NCI-H69 (cell line): ENCODE results near the gene TMEM94.

Experiments
- DNase-seq: peaks from one replicate; lab custom pipeline; 2025; lab: John Stamatoyannopoulos, UW

Gene TMEM94

GRCh38 chr17:75498039-75498725, 41.7 kb downstream of the TMEM94 start:
- no peak for DNase-seq

GRCh38 chr17:75498726-75499213, 42.3 kb downstream of the TMEM94 start:
- DNase-seq, result no peak

DNA sequence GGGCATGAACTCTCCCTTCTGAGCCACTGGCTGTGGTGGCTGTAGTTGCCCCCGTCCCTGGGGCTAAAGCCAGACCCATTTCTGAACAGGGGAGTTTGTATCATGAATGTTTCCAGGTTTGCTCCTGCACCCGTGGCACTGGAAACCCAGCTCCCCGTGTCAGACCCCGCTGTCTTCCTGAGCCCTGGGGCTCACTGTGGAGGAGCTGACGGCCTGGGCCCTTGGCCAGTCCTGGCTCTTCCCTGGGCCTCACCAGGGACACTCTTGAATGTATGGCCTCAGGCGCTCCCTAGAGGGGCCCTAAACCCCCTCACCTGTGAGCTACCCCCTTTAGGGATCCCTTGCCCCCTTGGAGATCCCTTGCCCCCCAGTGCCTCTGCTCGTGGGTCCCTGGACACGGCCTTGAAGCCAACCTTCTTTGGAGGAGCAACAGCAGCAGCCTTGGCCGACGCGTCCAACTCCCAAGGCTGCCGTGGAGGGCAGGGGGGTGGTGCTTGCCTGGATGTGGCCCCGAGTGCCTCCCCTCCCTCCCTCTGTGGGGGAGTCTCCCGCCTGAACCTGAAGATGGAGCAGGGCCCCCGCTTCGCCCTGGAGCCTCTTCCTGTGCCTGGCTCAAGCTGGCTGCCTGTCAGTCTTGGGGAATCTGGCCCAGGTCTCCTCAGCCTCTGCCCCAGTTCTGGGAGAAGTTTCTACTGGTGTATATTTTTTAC, 43.0 kb downstream of the TMEM94 start:
- no peak for DNase-seq

DNA sequence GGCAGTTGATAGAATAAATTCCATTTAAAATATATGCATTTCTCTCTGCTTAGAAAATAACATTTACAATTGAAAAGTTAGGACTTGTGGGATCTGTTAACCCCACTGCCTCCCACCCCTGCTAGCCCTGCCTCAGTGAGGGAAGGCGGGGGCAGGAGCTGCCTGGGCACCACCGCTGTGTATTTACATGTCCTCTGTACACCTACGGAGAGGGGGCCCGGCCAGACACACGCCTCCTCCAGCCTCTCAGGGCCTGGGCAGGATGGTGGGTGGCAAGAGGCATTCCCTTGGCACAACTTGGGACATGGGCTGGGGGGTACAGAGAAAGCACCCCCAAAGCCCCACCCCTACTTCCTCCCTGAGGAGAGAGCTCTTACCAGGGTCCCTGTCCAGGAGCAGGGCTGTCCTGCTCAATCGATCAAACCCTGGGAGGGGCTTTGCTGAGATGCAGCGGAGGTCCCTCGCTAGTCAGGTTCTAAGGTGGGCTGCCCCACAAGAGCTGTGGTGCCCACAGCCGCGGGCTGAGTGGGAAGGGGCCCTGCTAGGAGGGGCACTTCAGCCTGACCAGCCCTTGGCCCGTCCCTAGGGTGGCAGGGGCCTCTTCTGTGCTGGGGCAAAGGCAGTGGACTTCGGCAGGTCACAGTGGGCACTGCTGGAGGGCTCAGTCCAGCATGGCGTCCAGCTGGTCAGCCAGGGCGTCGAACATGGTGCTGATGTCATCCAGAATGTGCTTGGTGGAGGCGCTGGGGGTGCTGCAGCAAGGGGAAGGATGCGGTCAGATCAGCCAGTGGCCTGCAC, 44.2 kb downstream of the TMEM94 start:
- no peak for DNase-seq

- DNase-seq, result no peak
Observed at GRCh38 chr17:75501378-75502071, 45.1 kb downstream of the TMEM94 start.

GRCh38 chr17:75502072-75502720, 45.8 kb downstream of the TMEM94 start:
- DNase-seq, result no peak

GRCh38 chr17:75502721-75503329, 46.4 kb downstream of the TMEM94 start:
- DNase-seq, result no peak

GRCh38 chr17:75503337-75503950, 47.0 kb downstream of the TMEM94 start:
- DNase-seq, result no peak

GRCh38 chr17:75503976-75504346, 47.5 kb downstream of the TMEM94 start:
- no peak for DNase-seq

DNA sequence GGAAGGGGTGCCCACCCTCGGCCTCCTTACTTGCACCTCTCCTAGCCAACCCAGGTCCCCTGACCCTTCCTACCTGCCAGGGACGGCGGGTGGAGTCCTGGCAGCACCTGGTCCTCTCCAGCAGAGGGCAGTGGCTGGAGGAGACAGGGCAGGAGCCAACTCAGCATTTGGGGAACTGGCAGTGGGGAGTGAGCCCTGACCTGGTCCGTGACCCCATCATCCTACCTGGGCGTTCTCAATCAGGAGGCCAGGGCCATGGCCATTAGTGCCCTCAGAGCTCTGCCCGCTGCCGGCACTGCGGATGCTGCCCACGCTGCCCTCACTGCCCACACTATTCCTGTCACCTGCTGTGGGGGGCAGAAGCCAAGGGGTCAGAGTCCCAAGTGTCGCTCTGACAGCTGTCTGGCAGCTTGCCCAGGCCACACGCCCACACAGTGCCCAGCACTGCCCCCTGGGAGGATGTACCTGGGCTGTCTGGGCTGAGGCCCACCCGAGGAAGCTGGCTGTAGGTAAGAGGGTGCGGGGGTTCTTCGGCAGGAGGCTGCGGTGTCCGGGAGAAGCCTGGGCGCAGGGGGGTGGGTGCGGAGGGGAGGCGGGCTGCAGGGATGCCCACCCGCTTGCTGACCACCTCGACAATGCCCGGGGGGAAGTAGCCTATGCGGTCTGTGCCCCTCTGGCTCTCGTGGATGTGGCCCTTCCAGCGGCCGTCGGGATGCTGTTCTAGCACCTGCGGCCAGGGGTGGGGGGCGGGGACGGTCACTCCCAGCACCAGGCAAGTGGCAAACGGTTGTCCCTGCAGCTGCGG, 48.1 kb downstream of the TMEM94 start:
- peak; percentile 46 for DNase-seq

- no peak for DNase-seq
Observed at GRCh38 chr17:75505152-75505409, 48.6 kb downstream of the TMEM94 start.

GRCh38 chr17:75505640-75506039, 49.2 kb downstream of the TMEM94 start:
- no peak for DNase-seq

GRCh38 chr17:75506134-75506533, 49.7 kb downstream of the TMEM94 start:
- no peak for DNase-seq

GRCh38 chr17:75506888-75507287, 50.5 kb downstream of the TMEM94 start:
- DNase-seq, result no peak

GRCh38 chr17:75507733-75508719, 51.6 kb downstream of the TMEM94 start:
- DNase-seq, result no peak

GRCh38 chr17:75508931-75509361, 52.5 kb downstream of the TMEM94 start:
- no peak for DNase-seq

- no peak for DNase-seq
Observed at GRCh38 chr17:75509528-75510258, 53.3 kb downstream of the TMEM94 start.

- DNase-seq, result no peak
Observed at GRCh38 chr17:75511270-75511609, 54.8 kb downstream of the TMEM94 start.
